GM21825 (cell line): ENCODE measurements around the gene SPOCK1.
"Not testable (repeated sequence)": the region's sequence is repeated elsewhere in the genome, so short reads cannot be mapped to it uniquely, and the experiment has no call there.

Experiments
- ATAC-seq: cut with Tn5 transposase; IDR thresholded peaks from one replicate; pipeline ENCODE4 v1.9.1; 2021; ENCODE audit warnings: mild to moderate bottlenecking, moderate library complexity; ENCODE audit not compliant: unreplicated experiment

SPOCK1 gene

GRCh38 chr5:137399911-137400310 lies 99.2 kb downstream of the SPOCK1 start:
- ATAC-seq: no peak

GRCh38 chr5:137398751-137399150 lies 100.4 kb downstream of the SPOCK1 start:
- no peak for ATAC-seq

GRCh38 chr5:137398154-137398553 lies 101.0 kb downstream of the SPOCK1 start:
- no peak for ATAC-seq

GRCh38 chr5:137395011-137395755 lies 103.9 kb downstream of the SPOCK1 start:
- ATAC-seq: no peak

- ATAC-seq: no peak
These were observed 104.7 kb downstream of the SPOCK1 start for GRCh38 chr5:137394380-137394779.

- ATAC-seq: no peak
These were observed 105.7 kb downstream of the SPOCK1 start for GRCh38 chr5:137393196-137393993.

GRCh38 chr5:137392261-137392660 lies 106.9 kb downstream of the SPOCK1 start:
- ATAC-seq: no peak

- ATAC-seq: not testable (repeated sequence)
These were observed 108.1 kb downstream of the SPOCK1 start for GRCh38 chr5:137391044-137391443.

GRCh38 chr5:137389042-137389441 lies 110.1 kb downstream of the SPOCK1 start:
- ATAC-seq: no peak

- ATAC-seq: no peak
These were observed 114.1 kb downstream of the SPOCK1 start for GRCh38 chr5:137385064-137385463.

GRCh38 chr5:137383909-137384308 lies 115.2 kb downstream of the SPOCK1 start:
- ATAC-seq: no peak

- ATAC-seq: no peak
These were observed 117.6 kb downstream of the SPOCK1 start for GRCh38 chr5:137381555-137381954.

GRCh38 chr5:137379555-137380286 lies 119.4 kb downstream of the SPOCK1 start:
- ATAC-seq: no peak

GRCh38 chr5:137375741-137376526 lies 123.2 kb downstream of the SPOCK1 start:
- no peak for ATAC-seq

- no peak for ATAC-seq
These were observed 124.9 kb downstream of the SPOCK1 start for GRCh38 chr5:137374110-137374714.

- no peak for ATAC-seq
These were observed 126.4 kb downstream of the SPOCK1 start for GRCh38 chr5:137372773-137373160.

GRCh38 chr5:137372016-137372772 lies 126.9 kb downstream of the SPOCK1 start:
- no peak for ATAC-seq

- no peak for ATAC-seq
These were observed 128.7 kb downstream of the SPOCK1 start for GRCh38 chr5:137370096-137371071.
